Cerebellar cortex (tissue), 1 donor: ENCODE data around the gene MMP13.
"Not testable (repeated sequence)": the region's sequence is repeated elsewhere in the genome, so short reads cannot be mapped to it uniquely, and the experiment has no call there.

ENCODE experiments used
- DNase-seq: peaks from one replicate; pipeline ENCODE4 v3.0.0-alpha.2; 2015; ENCODE audit warnings: low spot score

MMP13 gene

DNA sequence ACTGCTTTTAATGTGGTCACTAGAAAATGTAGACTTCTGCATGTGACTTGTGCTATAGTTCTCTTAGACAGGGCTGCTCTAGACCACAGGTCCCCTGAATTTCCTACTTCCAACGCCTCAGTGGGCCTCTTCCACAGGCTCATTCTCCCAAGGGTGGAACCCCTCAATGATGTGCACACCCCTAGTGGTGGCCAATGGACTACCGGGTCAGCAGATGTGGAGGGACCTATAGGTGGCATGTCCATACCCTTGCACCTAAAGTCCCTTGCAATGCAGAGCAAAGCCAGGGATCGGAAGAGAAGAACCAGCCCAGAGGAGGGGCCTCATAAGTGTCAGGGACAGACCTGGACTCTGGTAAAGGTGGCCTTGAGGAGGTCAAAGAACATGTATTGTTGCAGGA lies 20.0 kb downstream of the MMP13 start:
- DNase-seq, result no peak

DNA sequence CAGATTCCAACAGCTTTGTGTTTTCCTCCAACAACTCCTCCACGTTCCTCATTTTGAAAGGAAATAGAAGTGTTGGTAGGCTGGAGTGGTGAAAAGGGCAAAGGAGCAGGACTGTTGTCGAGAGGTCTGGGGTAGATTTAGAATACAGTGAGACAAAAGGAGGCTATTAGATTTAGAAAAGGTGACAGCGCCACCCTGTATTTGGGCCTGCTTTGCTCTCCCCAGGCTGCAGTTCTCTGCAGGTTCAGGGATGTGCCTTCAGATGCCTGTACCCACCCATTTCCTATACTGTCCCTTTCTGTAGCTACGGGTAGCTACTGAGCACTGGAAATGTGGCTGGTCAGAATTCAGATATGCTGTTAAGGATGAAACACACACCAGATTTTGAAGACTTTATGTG lies 20.8 kb downstream of the MMP13 start:
- DNase-seq, result no peak

DNA sequence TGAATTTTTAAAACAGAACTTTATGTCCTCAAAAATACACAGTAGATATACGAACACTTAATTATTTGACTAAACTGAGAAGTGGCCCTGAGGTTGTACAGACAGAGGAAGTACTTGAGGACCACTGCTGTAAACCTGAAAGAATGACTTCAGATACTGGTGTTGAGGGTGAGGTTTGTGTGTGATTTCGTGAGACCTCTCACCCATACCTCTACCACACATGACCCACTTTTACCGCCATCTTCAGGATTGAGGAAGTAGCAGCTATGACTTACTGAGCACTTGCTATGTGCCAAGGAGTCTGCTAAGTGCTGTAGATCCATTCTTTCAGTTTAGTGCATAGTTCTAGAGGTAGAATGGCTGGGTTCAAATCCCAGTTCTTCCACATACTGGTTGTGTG lies 21.9 kb downstream of the MMP13 start:
- DNase-seq, result no peak

DNA sequence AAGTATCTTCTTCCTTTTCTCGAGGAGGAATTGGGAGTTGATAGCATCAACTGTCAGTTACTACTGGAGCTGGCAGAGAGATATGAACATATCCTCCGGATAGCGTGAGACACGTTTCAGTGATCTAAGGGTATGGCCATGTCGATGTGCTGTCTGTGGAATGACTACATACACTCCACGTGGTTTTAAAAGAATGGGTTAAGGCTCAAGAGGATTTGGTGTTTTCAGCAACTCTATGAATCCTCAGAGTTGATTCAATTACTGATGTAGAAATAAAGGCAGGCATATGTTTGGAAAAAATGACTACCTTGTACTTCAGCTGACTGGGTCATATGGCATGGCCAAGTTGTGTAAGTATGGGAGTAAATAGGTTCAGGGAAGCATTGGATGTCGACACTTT lies 22.9 kb downstream of the MMP13 start:
- DNase-seq, result no peak

DNA sequence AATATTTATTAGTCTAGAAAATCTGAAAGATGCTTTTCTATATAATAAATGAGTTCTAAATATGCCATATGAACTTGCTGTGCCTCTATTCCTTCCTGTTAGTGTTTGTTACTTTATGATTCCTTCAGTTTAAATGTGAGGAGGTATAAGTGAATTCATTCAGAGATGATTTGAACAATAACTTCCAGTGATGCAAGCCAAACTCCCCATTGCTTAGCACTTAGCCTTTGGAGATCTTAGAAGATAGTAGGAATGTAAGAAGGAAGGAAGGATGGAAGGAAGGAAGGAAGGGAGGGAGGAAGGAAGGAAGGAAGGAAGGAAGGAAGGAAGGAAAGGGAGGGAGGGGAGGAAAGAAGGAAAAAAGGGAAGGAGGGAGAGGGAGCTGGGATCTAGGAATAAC lies 25.1 kb downstream of the MMP13 start:
- no peak for DNase-seq

DNA sequence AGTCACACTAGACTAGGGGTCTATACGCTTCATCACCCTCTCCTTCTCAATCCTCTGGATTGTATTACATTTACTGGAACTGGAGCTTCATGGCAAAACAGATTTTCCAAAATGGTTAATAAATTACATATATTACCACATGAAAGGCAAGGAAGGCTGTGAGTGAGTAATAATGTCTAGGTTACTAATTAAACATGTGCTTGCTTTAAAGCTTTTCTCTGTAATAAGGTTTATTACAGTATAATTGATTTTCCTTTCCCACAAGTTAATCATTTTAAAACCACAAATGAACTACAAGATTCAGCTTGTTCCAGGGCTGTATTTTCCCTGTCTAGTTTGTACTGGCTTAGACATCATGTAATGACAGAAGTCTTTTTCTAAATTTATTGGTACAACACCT lies 25.6 kb downstream of the MMP13 start:
- DNase-seq, result no peak

DNA sequence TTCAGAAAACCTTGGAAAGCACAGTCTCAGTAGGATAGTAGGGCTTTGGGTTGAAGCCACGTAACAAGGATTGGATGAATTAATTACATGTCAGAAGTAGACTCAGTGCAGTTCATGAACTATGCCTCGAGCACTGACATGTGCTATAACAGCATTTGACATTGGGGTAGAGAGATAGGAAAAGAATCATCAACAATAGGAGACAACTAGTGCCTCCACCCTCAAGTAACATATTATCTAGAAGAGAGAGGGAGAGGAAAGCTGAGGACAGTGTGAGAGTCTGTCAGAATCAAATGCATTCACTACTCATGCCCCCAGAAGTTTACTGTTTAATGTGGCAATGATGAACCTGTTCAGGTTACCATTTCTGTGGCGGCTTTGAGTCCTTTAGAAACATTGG lies 26.4 kb downstream of the MMP13 start:
- no peak for DNase-seq

DNA sequence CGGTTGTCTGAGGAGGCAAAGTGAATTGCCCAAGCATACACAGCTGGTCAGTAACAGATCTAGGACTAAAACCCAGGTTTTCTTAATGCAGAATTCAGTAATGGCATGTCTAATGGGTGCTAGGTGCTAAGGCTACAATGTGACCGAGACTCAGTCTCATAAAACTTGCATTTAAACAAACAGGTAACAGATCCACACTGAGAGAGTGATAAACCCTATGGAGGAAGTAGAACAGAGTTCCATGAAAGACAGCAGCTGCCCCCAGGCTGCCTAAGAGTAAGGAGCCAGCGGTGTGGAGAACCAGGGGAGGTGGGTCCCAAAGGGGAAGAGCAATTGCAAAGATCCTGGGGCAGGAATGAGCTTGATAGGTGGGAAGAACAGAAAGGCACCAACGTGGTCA lies 27.3 kb downstream of the MMP13 start:
- DNase-seq, result no peak

DNA sequence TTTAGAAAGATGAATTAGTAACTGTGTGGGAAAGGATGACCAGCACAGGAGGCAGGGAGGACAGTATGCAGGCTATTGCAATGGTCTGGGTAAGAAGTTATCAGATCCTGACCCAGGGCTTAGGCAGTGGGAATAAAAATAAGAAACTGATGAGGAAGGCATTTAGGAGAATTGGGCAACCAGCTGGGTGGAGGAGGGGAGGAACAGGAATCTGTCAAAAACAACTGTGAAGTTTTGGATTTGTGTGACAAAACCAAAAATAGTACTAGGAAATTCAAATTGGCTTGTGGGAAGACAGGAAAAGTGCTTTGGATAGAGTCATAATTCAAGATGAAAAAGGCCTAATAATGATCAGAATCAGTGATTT lies 27.9 kb downstream of the MMP13 start:
- DNase-seq, result no peak

DNA sequence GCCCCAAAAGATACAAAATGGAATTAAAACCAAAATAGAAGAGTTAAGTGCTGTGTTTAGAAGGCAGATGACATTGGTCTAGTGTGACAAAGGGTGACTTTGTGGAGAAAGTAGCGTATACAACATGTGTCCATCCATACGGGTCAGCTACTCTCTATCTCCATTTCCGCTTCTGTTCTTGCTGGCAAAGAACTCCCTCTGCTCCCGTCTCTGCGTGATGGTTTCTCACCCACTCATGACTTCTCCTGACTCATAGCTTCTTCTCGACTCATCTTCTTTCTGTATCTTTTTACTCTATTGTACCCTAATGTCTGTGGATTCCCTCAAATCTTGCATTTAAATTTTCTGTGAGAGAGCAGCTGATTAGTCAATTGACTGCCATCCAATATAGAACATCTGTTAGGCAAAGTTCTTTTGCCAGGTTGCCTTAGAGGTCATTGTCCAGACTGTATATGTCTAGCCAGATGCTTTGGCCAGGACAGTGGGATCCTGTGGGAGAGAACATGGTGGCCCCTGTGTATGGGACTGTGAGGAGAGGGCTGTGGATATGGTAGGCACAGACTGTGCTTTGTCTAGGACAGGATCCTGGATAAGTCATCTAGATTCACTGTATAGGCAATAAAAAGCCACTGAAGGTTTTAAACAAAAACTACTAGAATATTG lies 28.4 kb downstream of the MMP13 start:
- DNase-seq, result no peak

DNA sequence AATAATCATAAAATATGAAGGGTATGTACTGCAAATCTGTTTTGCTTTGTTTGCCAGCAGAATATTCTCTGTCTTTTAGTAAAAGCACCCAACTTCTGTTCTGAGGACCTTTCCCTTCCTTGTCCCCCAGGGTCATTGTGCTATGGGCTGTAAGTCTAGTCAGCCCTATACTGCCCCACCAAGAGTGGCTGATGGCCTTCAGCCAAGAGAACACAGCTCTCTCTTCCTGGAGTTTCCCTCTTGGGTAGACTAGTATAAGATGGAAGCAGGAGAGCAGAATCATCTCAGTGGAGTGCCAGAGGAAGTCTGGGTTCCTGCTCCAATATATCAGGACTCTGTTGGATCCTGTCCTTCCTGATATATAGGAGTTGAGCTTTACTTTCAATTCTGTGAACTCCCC lies 29.0 kb downstream of the MMP13 start:
- DNase-seq, result no peak

DNA sequence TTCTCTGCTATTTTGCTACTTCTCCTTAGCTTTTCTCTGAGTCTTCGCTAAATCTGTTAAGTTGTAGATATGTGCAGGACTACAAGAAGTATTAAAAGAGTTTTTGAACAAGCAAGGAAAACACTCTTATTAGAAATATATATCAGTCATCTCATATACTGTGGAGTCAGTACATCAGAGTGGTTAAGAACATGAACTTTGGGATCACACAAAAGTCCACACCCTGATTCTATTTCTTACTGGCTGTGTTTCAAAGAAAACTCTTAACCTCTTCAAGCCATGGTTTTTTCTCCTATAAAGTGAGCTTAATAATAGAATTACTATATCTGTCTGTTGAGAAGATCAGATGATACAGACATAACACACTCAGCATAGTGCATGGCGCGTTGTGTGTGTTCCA lies 29.5 kb downstream of the MMP13 start:
- no peak for DNase-seq

DNA sequence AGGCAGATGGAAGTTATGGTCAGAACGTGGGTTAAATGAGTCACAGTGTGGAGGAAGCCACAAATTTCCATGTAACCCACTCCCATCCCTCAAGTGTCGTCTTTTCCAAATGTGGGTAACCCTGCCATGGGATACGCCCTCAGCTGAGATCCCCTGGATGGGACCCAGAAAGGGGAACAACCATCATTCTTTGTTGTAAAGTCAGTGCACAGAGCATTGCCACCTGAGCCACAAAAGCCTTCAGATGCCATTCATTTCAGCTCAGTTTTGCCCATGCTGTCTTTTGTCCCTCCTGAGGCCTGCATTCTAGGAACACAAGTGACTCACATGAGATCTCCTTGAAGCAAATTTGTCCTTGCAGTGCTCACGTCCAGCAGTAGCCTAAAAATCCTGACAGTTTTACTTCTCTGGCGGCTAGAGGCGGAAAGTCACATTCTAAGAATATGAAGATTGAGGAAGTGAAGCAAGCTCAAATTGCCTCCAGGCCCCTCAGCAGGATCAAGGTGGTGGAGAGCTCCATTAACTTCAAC lies 30.6 kb downstream of the MMP13 start:
- no peak for DNase-seq

DNA sequence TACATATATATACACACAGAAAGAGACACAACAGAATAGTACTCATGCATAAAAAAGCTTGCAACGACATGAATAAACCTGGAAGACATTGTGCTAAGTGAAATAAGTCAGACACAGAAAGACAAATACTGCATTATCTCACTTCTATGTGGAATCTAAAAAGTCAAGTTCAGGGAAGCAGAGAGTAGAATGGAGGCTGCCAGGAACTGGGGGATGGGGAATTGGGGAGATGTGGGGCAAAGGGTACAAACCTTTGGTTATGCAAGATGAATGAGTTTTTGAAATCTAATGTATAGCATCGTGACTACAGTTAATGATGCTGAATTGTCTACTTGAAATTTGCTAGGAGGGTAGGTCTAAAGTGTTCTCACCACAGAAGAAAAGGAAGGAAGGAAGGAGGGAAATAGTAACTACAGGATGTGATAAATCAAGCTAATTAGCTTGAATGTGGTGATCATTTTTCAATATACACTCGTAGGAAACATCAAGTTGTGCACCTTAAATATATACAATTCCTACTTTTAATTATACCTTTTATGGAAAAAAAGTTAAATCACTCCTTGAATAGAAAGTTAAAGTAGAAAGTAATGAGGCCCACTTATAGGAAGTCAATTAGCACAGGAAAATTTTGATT lies 33.8 kb downstream of the MMP13 start:
- no peak for DNase-seq

DNA sequence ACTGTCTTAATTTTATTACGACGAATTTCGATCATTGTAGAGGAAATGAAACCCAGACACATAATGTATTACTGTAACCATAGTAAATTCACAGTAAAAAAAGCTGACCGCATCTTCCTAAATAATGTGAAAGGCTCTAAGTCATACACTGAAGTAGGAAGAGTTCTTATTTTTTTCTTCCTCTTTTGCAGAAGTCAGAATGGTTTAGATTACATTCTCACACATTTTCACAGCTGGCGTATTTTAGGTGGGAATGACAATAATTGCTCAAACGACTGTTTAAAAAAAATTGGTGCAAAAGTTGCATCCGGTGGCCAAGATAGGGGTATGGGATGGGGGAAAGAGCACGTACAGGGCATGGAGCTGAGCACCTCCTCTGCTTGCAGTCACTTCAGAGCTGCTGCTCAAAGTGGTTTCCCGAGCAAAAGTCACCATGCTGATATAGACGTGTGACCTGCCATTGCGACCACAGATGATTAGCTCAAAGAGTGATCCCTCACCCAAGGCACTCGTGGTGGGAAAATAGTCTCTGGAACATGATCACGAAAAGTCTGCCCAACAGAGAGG lies 35.3 kb downstream of the MMP13 start:
- no peak for DNase-seq

DNA sequence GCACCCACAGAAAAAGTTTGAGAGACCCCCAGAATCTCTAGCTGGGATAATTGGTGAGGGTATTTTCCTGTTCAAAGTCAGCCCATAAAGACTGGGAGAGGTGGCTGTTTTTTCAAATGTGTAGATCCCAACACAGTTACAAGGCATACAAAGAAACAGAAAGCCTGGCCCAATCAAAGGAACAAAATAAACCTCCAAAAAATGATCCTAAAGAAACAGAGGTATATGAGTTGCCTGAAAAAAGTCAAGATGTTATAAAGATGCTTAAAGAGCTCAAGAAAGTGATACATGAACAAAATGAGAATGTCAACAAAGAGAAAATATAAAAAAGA lies 40.5 kb downstream of the MMP13 start:
- no peak for DNase-seq

DNA sequence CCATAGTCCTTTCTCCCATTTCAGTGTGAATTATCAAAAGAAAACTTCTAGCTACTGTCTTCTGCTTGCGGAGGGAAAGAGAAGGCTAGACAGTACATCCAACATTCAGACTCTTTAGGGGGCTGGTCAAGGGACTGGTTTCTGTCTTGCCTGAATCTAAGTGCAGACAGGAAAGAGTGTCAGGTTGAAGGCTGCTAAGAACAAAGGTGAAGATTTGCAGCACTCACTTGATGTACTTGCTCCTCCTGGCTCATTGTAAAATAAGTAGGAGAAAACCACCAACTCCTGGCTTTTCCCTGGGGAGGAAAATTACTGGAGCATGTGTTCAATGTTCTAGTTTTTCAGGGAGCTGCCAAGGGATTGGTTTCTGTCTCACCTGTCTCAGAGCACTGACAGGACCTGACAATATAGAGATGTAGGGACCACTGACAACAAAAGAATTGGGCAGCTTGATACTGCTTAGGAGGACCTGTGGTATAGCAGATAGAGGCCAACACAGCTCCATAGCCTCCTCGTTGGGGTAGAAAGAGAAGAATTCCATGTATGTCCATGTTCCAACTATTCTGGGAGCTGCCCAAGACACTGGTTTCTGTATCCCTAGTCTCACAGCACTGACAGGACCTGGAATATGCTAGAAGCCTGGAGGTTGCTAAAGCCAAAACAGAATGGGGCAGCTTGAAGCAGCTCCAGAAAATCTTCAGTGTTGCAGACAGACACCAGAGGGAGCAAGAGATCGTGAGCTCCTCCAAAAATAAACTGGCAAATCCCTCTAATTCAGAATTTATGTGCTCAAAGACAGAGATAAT lies 41.1 kb downstream of the MMP13 start:
- DNase-seq, result peak; percentile 31

DNA sequence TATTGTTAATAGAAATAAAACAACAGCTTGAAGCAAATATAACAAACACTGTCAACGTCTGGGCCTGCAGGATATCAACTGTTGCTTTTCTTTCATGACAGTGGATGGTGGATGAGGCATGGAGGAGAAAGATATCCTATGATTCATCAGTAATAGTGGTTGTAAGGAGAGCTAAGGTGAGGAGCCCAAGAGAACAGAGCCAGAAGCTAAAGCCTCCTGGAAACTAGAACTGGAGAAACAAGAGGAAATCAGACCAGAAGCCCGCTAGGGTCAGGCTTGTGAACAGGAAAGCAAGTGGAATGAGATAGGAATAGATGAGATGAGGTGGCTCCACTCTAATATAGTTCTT lies 43.1 kb downstream of the MMP13 start:
- no peak for DNase-seq

DNA sequence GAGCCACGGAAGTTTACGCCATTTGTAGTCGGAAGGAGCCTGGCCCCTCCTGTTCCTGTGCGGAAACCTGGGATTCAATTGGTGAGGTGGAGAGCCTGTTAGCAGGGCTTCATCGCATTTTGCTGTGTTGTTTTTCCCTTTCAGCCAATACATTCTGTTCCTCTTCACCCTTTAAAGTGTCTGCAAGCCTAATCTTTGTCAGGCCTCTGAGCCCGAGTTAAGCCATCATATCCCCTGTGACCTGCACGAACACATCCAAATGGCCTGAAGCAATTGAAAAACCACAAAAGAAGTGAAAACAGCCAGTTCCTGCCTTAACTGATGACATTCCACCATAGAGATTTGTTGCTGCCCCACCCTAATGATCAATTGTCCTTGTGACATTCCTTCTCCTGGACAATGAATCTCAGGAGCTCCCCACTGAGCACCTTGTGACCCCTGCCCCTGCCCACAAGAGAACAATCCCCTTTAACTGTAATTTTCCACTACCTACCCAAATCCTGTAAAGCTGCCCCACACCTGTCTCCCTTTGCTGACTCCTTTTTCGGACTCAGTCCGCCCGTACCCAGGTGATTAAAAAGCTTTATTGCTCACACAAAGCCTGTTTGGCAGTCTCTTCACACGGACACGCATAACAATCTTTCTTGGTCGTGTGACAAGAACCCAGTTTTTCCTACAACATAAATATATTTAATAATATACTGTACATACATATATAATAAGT lies 43.6 kb downstream of the MMP13 start:
- DNase-seq, result peak; percentile 1

DNA sequence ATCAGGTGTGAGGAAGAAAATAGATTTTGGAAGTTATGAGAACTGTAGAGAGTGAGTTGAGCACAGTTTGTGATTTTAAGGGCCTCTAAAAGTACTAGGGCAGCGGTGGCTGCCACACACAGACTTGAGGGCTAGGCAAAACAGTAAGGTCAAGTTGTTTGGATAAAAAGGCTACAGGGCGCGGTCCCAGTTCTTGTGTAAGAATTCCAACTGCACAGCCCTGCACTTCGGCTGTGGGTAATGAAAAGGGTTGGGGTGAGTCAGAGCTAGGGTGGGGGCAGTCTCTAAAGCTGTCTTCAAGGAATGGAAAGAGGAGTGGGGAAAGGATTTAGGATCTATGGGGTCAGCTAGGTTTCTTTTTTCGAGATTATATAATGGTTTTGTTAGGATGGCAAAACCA lies 49.7 kb downstream of the MMP13 start:
- DNase-seq, result not testable (repeated sequence)

DNA sequence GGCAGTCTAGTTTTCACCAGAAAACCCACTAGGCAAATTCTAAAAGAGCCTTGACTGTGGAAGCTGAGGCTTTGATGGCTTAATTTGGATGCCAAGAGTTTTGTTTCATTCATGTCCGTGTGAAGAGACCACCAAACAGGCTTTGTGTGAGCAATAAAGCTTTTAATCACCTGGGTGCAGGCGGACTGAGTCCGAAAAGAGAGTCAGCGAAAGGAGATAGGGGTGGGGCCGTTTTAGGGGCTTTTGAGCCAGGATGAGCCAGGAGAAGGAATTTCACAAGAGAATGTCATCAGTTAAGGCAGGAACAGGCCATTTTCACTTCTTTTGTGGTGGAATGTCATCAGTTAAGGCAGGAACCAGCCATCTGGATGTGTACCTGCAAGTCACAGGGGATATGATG lies 51.6 kb downstream of the MMP13 start:
- not testable (repeated sequence) for DNase-seq

DNA sequence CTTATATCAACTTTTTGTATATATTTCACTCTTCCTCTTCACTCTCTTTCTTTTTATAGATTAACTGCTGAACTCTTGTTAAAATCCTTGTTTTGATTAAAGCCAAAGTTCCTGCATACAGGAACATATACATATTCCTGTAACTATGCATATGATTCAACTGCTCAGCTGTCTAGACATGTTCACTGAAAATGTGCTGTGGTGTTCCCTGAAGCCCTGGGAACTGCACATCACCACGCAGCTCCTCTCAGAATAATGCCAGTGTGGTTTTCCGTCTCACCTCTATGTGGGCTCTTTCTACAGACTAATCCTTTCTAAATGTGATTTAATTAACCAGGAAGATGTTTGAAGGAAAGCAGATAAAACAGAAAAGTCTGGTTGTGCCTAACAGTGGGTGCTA lies 55.2 kb downstream of the MMP13 start:
- DNase-seq, result no peak
